Left colon (tissue), 2 donors: Measurements from ENCODE around the gene SERBP1. TPM values are rescaled to one million over a fixed set of nuclear protein-coding genes. Genes with fewer than 3 reads are reported as not detected.
A peak's percentile ranks its signal among the peaks of the same experiment; 100 is the strongest.

Experiments used
- ATAC-seq: fragments of 200-7000 bp; cut with Tn5 transposase; one replicate; pipeline ENCODE4 v1.9.1; 2020; ENCODE audit warnings: mild to moderate bottlenecking, moderate library complexity
- DNase-seq, 2 donors: peaks; one replicate each; pipeline ENCODE4 v3.0.0-alpha.2; 2020
- intact Hi-C, 2 donors: fragments of 100-400 bp; cut with DNase I in 1 of 2; cut with micrococcal nuclease in 1 of 2; formaldehyde crosslinking; loops; one replicate each; pipeline versions ENCODE4 v1.11.2 to v1.14.0; 2022; cut with DNase I, micrococcal nuclease
- total RNA-seq, 2 donors: library from RNA; stranded (reverse); fragmentation: NEBNext Ultra II Directional; extraction: Animal tissue kit (Norgen Biotek cat#: 25700); gene quantifications; one replicate each; pipeline ENCODE4 v1.2.1, GENCODE V29; 2021
- donor health status: DM: no; HTN: no; CAD: no.
- donor health status: DM: yes; HTN: yes; CAD: no.

SERBP1 gene
- total RNA-seq, 2 donors from 2014 or later: 137 to 148 TPM

DNA sequence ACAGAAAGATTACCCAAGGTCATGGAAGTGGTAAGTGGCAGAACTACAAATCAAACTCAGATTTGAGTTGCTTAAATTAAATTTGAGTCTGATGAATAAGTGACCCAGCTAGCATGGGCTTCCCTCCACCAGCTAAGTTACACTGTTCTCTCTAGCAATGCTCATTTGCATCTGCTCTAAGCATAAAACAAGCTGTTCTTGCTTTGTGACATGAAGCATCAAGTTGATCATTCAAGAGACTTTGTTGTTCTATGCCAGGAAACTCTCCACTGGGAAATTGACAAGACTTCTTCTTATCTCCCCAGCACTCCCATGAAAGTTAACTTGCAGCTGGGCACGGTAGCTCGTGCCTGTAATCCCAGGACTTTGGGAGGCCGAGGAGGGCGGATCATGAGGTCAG, 49.0 kb downstream of the SERBP1 start:
- DNase-seq (no peak), ATAC-seq (no peak)
- intact Hi-C loops: no loop called here

DNA sequence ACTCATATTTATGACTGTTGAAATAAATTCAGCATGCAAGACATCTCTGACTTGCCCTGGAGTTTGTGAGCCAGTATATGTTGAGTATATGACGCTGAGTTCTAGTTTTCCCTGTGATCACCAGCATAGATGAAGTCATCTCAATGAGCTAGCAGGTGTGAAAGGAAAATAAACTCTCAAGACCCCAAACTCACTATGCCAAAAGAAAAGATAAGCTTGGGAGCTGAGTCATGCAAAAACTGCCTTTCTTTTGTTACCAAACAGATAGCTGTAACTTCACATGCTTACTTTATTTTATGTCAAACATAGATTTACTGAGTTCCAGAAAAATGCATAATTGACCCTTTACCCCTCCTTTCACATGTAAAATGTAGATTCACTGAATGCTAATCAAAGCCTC, 52.9 kb downstream of the SERBP1 start:
- ATAC-seq: no peak
- no peak for DNase-seq
- intact Hi-C loops: no loop called here

DNA sequence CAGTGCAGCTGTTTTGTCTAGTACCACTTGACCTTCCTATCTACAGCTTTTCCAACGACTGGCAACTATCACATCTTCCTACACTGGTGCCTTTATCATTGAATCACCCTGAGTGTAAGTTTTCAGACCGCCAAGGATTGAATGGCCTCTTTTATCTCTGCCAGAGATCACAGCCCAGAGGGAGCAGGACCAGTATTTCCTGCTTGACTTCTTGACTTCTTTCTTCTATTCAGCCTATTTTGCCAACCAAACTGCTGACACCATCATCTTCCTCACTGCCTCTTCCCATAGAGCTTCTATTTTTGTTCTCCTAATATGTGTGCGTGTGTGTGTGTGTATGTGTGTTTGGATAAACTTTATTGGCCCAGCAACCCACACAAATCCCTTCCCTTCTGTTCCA, 53.8 kb downstream of the SERBP1 start:
- no peak for ATAC-seq
- DNase-seq: no peak

DNA sequence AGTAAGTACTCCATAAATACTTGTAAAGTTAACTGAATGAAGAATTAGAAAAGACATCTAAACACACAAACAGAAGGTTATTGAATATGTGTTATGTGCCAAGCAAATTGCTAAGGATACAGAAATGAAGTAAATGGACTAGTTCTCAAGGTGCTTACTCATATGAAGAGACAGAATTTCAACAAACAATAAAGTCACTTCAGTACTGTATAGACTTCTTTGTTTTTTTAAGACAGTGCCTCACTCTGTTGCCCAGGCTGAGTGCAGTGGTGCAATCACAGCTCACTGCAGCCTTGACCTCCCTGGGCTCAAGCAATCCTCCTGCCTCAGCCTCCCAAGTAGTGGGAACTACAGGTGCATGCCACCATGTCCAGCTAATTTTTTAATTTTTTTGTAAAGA, 57.3 kb downstream of the SERBP1 start:
- no peak for ATAC-seq
- no peak for DNase-seq
- intact Hi-C loops: no loop called here

More for the DNA sequence above, 53.8 kb downstream of the SERBP1 start:
- intact Hi-C loops: no loop called here

DNA sequence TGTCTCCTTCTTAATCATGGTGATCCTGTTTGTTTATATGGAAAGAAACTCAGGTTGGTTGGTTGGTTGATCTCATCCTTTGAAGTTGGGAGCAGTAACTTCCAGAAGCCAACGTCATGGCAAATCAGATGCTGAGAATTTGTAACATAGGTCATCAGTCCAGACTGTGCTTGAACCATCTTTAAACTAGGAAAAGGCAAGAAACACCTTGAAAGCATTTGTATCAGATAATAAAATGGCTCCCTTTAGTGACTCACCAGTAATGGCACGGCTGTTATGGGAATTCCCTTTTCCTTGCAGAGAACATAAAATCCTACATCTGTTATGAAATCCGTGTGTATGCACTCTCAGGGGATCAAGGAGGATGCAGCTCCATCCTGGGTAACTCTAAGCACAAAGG, 58.1 kb downstream of the SERBP1 start:
- intact Hi-C loops: no loop called here
- ATAC-seq (no peak), DNase-seq (no peak)

DNA sequence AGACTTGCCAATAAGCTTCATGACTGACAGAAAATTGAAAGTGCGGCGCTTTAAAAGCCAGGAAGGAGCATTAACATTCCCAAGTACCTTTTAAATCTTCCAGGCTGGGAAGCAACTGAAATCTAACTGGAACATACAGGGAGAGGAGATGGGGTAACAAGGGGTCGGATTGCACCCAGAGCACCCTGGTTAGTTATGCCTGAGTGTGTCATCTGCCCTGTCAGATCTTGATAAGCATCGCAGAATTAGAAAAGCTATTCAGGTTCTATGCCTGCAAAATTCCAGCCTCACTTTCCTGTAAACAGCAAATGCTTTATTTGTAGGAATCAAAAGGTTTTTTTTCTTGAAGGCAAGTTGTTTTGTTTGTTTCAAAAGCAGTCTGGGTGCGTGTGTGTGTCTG, 58.5 kb downstream of the SERBP1 start:
- DNase-seq: no peak
- intact Hi-C loops: no loop called here
- no peak for ATAC-seq

DNA sequence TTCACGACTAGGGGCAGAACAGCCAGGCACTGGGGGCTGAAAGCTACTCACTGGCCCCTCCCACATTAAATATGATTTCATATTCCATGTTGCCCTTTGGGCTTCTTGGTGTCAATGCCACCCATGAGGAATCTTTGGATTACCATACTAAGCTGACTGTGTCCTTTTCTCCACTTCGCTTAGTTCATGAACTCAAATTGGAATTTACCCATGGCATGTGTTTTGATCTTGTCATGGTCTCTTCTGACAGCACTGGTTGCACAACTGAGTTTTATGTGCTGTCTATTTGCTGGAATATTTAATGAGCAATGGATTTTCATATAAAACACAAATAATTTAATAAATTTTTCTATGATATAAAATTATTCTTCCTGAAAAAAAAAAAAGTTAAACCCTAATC, 59.2 kb downstream of the SERBP1 start:
- no peak for ATAC-seq
- DNase-seq: no peak
- intact Hi-C loops: no loop called here

DNA sequence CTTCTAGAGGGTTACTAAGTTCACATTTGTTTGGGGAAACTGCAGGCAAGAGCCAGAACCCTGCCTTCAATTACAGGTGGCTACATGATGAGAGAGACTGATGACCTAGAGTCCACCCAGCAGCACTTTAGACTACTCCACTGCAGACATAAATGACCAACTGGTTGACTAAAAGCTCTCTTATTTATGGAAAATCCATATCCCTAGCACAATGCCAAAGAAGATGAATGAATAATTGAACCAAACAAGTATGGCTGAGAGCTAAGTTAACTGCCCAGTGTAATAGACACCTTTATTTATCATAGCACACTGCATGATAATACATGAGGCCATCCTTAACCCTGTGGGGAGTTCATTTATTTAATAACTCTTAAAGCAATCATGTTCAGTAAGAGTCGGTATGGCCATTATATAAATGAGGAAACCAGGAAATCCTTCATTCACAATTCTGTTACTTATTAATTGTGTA, 62.1 kb downstream of the SERBP1 start:
- intact Hi-C loops: no loop called here
- DNase-seq (no peak), ATAC-seq (no peak)

DNA sequence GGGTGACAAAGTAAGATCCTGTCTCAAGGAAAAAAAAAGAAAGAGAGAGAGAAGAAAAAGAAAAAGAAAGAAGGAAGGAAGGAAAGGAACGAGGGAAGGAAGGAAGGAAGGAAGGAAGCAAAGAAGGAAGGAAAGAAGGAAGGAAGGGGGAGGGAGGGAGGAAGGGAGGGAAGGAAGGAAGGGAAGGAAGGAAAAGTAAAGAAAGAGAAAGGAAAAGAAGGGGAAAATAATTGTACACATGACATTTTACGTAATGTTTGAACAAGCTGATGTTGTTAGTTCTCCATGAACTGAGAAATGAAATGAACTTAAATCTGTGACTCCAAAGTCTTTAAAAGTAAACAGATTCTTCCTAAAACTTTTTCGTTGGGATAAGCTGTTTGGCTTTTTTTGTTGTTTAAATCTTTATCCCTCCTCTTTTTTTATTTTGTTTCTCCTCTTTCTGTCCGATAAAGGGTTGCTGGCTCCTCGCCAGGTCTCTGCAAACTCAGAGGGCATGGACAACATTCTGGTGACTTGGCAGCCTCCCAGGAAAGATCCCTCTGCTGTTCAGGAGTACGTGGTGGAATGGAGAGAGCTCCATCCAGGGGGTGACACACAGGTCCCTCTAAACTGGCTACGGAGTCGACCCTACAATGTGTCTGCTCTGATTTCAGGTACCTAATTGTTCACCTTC, 62.7 kb downstream of the SERBP1 start:
- intact Hi-C loops: no loop called here
- ATAC-seq (no peak), DNase-seq (peak in 1 of 2 donors; percentile 42)

DNA sequence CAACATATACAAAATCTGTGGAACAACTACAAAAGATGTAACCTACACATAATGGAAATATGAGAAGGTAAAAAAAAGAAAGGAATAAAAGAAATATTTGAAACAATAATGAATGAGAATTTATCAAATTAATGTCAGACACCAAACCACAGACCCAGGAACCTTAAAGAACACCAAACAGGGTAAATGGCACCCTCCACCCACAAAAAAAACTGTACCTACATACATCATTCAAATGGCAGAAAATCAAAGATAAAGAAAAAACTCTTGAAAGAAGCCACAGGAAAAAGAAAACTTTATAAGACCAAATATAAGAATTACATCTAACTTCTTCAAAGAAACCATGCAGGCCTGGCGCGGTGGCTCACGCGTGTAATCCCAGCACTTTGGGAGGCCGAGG, 68.6 kb downstream of the SERBP1 start:
- ATAC-seq (no peak), DNase-seq (no peak)

DNA sequence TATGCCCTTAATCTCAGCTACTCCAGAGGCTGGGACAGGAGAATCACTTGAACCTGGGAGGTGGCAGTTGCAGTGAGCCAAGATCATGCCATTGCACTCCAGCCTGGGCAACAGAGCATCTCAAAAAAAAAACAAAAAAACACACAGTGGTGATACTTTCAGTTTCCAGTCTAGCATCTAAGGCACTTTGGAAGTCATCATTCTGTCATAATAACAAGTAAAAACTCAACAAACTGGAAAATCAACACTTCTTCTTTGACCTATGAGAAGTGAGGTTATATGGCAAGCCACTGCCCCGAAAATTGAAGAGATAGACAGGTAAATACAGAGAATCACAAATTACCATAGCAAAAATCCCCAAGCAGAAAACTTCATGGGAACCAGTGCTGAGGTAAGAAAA, 70.6 kb downstream of the SERBP1 start:
- intact Hi-C loops: no loop called here
- no peak for ATAC-seq
- no peak for DNase-seq

More for the DNA sequence above, 68.6 kb downstream of the SERBP1 start:
- intact Hi-C loops: no loop called here

Other genes starting within 250 kb of the SERBP1 start
- gene IL12RB2, start 122.5 kb downstream of the SERBP1 start, total RNA-seq: under 1 TPM; 0.82 to 0.95 TPM